GM19035 (cell line): ENCODE measurements around the gene CDT1.

ENCODE experiments used
- ATAC-seq: cut with Tn5 transposase; IDR thresholded peaks from one replicate; pipeline ENCODE4 v1.9.1; 2021; ENCODE audit not compliant: unreplicated experiment

Gene CDT1

GRCh38 chr16:88803264-88803987 lies at the start of gene CDT1:
CDT1 (plus strand) TSS chr16:88803789; CDS start chr16:88803832, 43 bp downstream.
- peak; percentile 57 for ATAC-seq

- ATAC-seq: no peak
Measured at GRCh38 chr16:88754109-88754911, 49.3 kb upstream of the CDT1 start.

DNA sequence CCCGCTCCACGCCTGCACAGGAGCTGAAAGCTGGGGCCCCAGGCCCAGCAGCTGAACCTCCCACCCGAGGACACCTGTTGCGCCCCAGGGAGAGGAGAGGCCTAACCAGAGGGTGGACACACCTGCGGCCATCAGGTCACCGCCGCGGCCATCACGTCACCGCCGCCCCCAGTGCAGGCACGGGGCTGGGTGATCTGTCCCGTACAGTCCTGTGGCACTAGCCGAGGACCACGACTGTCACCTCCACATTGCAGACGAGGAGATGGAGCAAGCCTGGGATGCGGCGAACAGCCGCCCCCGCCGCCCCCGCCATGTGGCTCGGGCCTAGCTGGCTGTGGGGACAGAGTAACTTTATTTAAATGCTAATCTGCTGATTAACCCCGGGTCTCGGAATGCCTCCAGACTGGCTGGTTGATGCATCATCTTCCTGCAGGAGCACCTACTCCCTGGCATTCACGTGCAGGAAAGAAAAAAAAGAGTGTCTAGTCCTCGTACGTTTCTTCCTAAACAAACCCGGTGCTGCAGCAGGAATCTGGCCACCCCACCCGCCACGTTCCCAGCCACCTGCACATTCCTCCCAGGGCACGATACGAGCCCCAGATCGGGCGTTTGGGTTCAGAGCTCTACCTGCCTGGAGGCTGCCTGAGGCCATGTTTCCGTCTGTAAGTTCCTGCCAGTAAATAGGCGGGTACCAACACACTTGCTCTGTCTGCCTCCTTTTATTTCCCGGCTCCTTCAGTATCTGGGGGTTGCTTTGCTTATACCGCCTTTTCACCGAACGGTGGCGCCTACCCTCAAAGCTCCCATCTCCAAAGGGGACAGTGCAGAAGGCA lies 48.5 kb upstream of the CDT1 start:
- ATAC-seq: no peak

DNA sequence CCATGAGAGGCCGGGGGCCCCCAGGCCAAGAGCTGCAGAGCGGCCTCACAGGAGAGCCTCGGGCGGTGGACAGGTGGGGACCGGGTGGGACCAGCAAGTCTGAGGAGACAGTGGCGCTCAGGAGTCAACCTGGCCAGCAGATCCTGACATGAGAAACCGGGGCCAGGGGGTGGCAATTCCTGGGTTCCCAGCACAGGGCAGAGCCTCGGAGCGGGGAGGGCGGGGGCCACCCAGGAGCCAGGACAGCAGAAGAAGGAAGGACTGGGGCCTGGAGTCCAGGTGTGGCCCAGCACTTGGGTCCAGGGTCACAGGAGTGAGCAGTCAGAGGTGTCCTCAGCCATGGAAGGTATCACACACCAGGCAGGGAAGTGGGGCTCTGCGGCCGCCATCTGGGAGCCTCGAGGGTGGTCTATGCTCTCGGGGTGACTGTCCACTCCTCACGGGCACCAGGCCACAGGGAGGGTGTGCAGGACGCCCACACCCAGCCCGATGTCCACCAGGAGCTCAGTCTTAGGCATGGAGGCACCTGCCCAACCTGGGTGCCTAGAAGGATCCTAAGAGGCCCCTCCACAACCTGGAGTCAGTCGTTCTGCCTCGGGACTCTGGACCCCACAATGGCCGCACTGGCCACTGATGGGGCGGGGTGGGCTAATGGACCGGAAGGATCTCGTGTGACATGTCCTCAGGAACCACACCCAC lies 47.7 kb upstream of the CDT1 start:
- no peak for ATAC-seq

DNA sequence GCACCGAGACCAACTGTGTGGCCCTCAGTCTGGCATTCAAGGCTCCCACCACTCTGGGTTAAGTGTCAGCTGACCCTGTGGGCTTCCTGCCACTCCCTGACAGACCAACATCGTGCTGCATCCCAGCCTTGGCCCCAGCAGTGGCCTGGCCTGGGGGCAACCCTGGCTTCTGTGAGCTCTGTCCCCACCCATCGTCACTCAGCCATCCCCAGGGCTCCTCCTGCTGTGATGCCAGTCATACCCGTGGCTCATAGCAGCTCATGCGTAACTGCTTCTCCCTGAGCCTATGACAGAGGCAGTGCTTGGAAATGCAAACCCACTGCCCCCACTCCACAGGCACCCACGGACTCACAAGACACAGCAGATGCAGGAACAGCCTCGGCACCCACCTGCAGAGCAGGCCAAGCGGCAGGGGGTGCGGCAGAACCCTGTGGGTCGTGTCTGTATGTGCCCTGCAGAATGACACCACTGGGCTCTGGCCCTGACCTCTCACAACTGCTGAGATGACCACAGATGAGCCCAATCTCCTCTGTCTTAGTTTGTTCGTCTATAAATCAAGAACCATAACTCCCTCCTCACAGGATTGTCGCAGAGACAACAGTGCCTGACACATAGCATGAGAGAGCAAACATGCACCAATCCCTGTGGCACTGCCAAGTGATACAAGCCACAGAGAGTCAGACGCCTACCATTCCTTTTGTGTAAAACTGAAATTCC lies 45.2 kb upstream of the CDT1 start:
- no peak for ATAC-seq

DNA sequence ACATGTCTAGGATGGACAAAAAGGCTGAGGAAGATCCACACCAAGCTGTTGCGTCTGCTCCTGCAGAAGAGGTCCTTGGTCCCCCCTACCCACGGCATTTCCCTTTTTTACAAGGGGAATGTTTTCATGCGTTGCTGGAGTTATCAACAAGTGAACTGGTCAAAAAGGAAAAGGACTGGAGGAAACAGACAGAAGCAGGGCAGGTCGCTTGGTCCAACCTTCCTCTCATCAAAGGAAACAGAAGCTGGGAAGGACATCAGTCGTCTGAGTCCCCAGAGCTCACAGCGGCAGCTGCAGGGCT lies 44.7 kb upstream of the CDT1 start:
- ATAC-seq: no peak

- ATAC-seq: no peak
Measured at GRCh38 chr16:88759245-88759975, 44.2 kb upstream of the CDT1 start.

DNA sequence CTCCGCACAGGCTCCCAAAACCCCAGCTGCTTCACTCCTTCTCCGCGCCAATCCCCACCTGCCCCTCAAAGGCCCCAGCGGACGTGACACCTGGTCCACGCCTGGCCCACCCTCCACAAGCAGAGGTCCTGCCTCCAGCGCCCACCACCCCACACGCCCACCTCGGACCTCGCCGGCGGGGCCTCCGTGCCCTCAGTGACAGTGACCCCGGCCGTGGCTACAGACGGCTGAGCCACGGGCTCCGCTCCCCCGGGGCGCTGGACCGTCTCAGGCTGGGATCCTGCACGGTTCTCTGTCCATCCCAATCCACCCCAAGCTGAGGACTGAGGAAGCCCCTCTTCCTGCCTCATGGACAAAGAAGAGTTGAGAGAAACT lies 43.6 kb upstream of the CDT1 start:
- no peak for ATAC-seq

- ATAC-seq: no peak
Measured at GRCh38 chr16:88760424-88761142, 43.0 kb upstream of the CDT1 start.

DNA sequence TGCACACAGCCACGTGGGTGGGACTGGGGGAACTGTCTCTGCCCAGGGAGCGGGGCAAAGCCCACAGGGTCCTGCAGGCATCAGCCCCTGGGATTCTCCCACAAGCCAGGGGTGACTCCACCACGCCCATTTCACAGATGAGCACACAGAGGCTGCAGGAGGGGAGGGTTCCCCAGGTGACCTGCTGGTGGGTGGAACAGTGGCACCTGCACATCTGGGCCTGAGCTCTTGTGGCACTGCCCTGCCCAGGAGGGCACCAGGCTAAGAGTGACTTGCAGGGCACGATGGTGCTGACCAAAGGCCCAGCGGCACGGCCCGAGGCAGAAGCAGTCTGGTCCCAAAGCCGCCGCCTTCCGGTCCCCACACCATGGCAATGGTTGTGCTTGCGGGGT lies 42.5 kb upstream of the CDT1 start:
- no peak for ATAC-seq

DNA sequence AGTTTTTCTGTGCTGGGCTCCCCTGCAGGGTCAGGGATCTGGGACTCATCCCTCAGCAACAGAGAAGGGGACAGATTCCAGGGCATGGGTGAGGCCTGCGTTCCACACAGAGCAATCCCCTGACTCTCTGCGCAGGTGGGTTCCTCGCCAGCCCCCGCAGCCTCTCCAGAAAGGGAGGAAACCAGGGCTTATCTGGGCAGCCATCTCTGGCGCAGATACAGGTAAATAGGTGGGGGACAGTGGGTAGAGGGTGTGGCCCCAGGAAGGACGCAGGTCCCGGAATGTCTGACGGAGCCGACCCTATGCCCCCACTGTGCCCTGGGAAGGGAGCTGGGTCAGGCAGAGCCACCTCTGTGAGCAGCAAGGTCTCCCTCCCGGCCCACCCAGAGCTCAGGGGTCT lies 41.8 kb upstream of the CDT1 start:
- no peak for ATAC-seq

- ATAC-seq: no peak
Measured at GRCh38 chr16:88762258-88762870, 41.2 kb upstream of the CDT1 start.

DNA sequence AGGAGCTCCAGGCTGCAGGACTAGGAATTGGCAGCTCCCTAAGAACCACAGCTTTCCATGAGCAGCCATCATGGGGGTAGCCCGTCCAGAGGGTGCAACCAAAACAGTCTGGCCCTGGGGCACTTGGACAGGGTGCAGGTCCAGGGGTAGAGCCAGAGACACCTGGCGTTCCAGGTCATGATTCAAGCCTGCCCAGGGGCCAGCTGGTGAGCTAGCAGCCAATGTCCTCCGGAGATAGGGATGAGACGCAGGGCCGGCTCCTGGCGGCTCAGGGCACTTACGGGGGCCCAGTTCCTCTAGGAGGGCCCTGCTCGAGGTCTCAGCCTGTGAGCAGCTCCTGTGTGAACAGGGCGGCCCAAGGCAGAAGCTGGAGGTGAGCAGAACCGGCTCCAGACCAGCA lies 40.6 kb upstream of the CDT1 start:
- ATAC-seq: no peak

DNA sequence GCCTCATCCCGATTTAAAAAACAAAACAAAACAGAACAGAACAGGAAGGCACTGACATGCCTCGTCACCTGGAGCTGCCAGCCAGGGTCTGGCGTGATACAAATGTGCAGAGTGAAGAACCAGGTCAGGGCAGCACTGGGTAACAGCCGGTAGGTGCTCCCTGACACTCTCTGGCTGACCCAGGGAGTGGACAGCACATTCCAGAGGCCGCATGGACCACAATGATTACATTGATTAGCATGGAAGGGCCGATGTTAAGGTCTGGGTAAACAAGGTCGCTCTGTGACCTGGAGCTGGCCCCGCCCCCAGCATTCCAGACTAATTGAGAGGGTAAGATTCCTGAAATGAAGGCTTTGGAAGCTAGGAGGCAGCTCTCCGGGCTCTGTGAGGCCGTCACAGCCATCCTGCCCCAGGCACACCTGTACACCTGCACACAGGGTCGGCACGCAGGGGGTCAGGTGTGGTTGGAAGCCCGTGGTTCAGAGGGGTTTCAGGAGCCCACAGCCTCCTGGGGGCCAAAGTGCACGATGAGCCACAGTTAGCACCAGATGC lies 40.0 kb upstream of the CDT1 start:
- no peak for ATAC-seq

GRCh38 chr16:88764080-88764479 lies 39.5 kb upstream of the CDT1 start:
- no peak for ATAC-seq

DNA sequence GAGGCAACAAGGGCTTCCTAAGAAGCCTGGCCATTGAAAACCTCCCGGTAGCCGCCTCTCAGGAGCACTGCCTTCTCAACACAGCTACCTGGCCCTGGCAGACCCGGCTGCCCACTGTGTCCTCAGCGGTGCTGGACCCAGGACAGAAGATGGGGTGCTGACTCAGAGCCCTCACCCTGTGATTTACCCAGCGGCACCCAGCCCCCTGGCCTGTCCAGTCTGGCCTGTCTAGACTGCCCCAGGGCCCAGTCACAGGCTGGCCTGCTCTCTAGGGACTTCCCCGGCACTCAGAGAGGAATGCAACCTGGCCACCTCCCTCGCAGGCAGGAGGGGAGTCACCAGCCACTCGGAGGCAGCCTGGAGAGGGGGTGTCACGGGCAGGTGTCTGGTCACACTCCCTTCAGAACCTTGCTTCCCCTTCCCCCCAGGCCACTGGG lies 38.7 kb upstream of the CDT1 start:
- no peak for ATAC-seq

- no peak for ATAC-seq
Measured at GRCh38 chr16:88766975-88767374, 36.6 kb upstream of the CDT1 start.

DNA sequence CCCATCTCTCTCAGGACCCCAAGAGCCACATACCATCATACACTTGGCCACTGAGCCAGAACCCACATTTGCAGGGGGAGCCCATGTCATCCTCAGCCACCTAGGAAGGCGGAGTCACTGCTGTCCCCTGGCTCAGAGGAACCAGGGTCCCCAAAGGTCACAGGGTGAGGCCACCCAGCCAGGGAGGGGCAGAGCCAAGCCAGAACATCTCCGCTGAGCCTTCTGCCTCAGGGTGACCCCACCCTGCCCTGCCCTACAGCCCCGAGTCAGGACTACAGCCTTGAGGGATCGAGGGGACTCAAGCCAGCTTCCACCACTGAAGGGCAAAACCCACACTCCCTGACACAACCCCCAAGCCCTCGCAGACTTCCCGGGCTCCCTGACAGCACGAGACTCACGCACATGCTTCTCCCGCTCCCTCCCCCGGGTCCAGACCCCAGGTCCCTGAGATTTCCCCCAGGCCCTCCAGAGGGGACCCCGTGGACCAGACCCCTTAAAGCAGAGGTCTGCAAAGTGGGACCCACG lies 36.0 kb upstream of the CDT1 start:
- ATAC-seq: no peak
